ENCODE measurements around the gene LITAF.
"Not testable (repeated sequence)": the region's sequence is repeated elsewhere in the genome, so short reads cannot be mapped to it uniquely, and the experiment has no call there.

The LITAF gene

GRCh38 chr16:11620243-11621003 is 33.7 kb upstream of the LITAF start:
- DNase-seq: no peak

- DNase-seq: peak; percentile 57
Measured at GRCh38 chr16:11619327-11619851, 32.7 kb upstream of the LITAF start.

GRCh38 chr16:11618107-11618717 is 31.5 kb upstream of the LITAF start:
- DNase-seq: no peak

GRCh38 chr16:11615748-11616447 is 29.2 kb upstream of the LITAF start:
- DNase-seq: no peak

- DNase-seq: no peak
Measured at GRCh38 chr16:11614587-11615175, 28.0 kb upstream of the LITAF start.

- peak; percentile 48 for DNase-seq
Measured at GRCh38 chr16:11613381-11614303, 26.9 kb upstream of the LITAF start.

GRCh38 chr16:11612665-11613025 is 25.9 kb upstream of the LITAF start:
- no peak for DNase-seq

- no peak for DNase-seq
Measured at GRCh38 chr16:11611871-11612664, 25.3 kb upstream of the LITAF start.

- no peak for DNase-seq
Measured at GRCh38 chr16:11610580-11610979, 23.9 kb upstream of the LITAF start.

- DNase-seq: no peak
Measured at GRCh38 chr16:11610121-11610505, 23.4 kb upstream of the LITAF start.

GRCh38 chr16:11609474-11610120 is 22.9 kb upstream of the LITAF start:
- no peak for DNase-seq

GRCh38 chr16:11605891-11606290 is 19.2 kb upstream of the LITAF start:
- no peak for DNase-seq

GRCh38 chr16:11605564-11605886 is 18.8 kb upstream of the LITAF start:
- no peak for DNase-seq

- DNase-seq: no peak
Measured at GRCh38 chr16:11604783-11605563, 18.3 kb upstream of the LITAF start.

GRCh38 chr16:11604296-11604695 is 17.6 kb upstream of the LITAF start:
- DNase-seq: not testable (repeated sequence)

- no peak for DNase-seq
Measured at GRCh38 chr16:11603331-11603750, 16.6 kb upstream of the LITAF start.

GRCh38 chr16:11602321-11602720 is 15.6 kb upstream of the LITAF start:
- no peak for DNase-seq

GRCh38 chr16:11601911-11602310 is 15.2 kb upstream of the LITAF start:
- no peak for DNase-seq

GRCh38 chr16:11601425-11601824 is 14.7 kb upstream of the LITAF start:
- no peak for DNase-seq

GRCh38 chr16:11599579-11599978 is 12.9 kb upstream of the LITAF start:
- no peak for DNase-seq

Measured in CD4-positive, alpha-beta T cell treated with Interleukin-21 for 1 hour (primary cell).